Stimulated activated CD4-positive, alpha-beta T cell treated with anti-CD3 and anti-CD28 coated beads, TNF-alpha, amount 100 ng/mL, for 24 hours (primary cell): Measurements from ENCODE around the gene PHOX2A.
A peak's percentile ranks its signal among the peaks of the same experiment; 100 is the strongest.

Source experiments
- DNase-seq, 3 experiments: peaks; one replicate each; pipeline ENCODE4 v3.0.0-alpha.2; 2020; ENCODE audit warnings: low read depth in 3 of 3

Gene PHOX2A

GRCh38 chr11:72233773-72234513 is 10.0 kb downstream of the PHOX2A start:
- no peak for DNase-seq

DNA sequence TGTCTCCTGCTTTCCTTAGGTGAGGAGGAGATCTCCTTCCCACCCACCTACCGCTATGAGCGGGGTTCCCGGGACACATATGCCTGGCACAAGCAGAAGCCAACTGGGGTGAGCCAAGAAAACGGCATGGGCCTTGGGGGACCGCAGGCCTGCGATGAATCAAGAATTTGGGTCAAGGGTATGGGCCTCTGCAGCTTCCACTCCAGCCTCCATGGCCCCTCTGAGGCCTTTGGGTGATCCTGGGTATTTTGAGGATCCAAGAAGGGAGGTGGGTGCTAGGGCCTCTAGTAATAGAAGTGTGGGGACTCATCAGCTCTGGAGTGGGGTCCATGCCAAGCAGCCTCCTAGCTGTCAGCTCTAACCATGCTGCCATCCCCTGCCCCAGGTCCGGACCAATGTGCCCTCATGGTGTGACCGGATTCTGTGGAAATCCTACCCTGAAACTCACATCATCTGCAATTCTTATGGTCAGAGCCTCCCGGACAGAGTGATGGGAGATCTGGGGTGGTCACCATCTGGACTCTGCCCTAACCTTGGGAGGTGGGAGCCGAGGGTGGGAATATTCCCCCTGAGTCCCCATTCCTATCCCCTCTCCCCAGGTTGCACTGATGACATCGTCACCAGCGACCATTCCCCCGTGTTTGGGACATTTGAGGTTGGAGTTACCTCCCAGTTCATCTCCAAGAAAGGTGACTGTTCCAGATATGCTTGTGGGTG is 10.8 kb downstream of the PHOX2A start:
- no peak for DNase-seq

GRCh38 chr11:72232260-72233055 is 11.5 kb downstream of the PHOX2A start:
- no peak for DNase-seq

DNA sequence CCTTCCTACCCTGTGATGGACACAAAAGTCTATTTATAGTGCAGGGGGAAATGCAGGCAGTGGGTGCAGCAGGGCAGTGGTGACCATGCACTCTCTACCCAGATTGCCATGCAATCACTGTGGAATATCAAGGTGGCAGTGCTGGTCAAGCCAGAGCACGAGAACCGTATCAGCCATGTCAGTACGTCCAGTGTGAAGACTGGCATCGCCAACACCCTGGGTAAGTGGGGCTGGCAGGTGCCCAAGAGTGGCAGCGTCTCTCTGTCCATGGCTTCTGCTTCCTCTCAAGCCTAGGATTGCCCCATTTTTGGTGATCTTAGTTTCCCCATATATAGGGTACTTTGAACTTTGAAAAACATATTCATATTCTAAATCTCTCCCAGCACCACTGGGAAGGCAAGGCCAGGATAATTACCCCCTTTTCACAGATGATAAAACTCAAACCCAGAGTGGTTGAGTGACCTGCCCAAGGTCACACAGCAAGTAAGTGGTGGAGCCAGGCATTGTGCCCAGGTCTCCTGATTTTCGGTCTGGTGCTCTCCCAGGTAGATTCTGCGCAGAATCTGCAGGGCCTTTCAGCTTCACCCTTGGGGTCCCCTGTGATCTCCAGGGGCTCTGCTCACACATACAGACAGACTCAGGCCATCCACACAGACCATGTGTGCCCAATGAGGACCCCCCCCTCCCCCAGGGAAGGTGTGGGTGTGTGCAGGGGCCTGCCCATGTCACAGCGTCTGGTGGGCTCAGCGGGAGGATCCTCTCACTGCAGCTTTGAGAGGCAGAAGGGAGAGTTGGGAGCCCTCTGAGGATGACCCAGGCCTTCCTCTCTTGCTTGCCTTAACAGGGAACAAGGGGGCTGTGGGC is 12.3 kb downstream of the PHOX2A start:
- no peak for DNase-seq

GRCh38 chr11:72230764-72231365 is 13.1 kb downstream of the PHOX2A start:
- DNase-seq = no peak

DNA sequence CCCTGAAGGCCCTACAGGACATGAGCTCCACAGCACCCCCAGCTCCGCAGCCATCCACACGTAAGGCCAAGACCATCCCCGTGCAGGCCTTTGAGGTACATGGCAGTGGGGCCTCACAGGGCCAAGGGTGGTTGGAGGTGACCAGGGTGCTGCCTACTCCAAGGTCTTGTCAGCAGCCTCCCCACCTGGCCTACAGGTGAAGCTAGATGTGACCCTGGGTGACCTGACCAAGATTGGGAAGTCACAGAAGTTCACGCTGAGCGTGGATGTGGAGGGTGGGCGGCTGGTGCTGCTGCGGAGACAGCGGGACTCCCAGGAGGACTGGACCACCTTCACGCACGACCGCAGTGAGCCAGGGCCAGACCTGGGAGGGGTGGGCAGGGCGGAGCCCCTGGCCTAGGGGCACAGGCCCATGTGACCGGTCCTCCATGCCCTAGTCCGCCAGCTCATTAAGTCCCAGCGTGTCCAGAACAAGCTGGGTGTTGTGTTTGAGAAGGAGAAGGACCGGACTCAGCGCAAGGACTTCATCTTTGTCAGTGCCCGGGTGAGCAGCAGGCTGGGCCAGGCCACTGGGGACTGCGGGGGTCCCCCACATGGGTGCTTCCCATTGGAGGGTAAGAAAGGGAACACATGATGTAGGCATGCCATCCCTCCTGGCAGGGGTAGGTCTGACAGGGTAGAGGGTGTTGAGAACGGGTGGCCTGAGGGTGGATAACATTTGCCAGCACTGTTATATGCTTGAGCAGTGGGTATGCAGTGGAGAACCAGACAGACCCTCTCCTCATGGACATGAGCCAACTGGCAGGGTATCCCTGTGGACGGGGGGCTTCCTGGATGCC is 13.8 kb downstream of the PHOX2A start:
- DNase-seq = no peak

DNA sequence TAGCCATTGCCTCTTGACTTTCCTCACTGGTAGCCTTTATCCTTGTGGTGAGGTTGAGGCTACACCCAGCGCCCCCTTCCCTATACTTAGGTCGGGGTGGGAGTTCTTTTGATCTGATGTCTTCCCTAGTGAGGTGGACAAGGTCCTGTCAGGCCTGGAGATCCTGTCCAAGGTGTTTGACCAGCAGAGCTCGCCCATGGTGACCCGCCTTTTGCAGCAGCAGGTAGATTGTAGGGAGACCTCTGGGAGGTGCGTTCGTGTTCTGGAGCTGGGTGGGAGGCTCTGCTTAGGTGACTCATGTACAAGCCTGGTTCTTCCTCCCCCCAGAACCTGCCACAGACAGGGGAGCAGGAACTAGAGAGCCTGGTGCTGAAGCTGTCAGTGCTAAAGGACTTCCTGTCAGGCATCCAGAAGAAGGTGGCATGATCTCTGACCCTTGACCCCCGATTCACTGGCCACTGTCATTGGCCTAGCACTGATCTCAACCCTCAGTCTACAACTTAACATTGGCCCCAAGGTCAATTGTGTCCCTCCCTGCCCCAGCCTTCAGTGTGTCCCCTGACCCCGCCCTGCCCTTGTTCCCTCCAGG is 14.5 kb downstream of the PHOX2A start:
- DNase-seq = no peak

GRCh38 chr11:72228844-72229231 is 15.1 kb downstream of the PHOX2A start:
- DNase-seq = no peak

- DNase-seq = no peak
Measured at GRCh38 chr11:72228229-72228843, 15.6 kb downstream of the PHOX2A start.

DNA sequence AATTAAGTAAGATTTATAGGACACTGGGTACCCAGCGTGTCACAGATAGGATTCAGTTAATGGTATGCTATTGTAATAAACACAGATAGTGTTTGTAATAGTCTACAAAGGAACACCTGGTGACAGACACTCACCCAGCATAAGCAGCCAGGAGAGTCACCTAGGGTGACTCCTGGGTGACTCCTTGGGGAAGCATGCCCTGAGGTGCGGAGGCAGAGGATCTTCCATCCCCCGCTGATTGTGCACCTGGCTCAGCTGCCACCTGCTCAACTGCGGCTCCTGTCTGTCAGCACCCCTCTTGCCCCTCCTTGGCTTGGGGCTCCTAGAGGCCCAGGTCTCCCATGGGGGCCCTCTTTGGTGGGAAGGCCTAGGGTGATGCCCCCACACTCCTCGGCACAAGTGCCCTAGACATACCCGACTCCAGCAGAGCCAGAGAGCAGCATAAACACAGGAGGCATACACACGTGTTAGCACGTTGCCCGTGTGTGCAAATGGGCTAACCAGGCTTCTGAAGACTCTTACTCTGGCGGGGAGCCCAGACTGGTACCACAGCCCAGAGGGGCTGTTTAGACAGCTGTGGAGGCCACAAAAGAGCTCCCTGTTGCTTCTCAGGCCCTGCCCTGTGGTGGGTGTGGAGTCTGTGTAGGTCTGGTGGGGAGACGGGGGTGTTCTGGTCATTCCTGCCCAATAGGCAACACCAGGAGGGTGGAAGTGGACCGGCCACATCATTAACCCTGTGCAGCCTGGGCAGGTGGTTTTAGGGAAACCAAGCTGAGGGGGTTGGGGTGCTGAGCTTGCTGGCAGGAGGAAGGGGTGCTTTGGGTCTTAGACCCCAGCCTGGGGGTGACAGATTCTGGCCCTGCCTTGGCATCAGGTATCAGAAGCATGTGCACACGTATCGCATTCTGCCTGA is 16.4 kb downstream of the PHOX2A start:
- no peak for DNase-seq

DNA sequence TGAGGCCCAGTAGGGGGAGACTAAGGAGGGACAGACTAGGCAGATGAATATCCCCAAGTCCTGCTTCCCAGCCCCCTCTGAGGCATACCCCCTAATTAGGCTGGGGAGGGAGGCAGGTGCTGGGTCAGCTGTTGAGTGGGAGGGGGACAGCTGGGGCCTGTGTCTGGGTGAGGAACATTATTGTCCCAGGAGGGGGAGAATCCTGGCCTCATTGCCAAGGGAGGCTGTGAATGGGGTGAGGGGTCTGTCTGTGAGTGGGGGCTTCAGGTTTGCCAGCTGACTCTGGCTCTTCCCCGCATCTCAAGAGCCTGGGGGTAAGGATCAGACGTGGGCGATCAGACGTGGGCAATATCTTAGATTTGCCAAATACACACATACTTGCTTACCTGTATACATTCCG is 17.3 kb downstream of the PHOX2A start:
- no peak for DNase-seq

DNA sequence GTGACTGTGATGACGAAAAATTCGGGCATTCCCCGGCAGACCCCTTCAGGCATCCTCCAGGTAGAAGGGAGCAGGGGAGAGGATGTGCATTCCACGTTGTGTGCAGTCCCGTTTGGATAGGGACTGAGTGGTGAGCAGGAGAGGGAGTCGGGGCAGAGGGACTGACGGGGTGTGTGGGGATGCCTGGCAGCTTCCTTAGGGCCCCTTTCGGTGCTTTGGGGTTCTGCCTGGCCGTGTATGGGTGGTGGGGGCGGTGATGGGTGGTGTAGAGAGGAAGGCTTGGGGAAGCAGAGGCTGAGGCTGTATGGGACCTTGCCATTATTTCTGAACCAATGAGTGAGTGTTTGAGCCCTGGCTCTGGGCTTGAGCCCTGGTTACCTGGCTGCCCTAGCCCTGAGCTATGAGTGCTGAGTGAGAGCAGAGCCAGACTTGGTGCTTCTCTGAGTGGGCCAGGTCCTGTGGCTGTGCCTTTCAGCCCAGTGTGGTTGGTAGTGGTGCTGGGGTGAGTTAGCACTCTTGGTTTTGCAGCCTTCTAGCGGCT is 18.5 kb downstream of the PHOX2A start:
- DNase-seq = no peak

- DNase-seq = no peak
Measured at GRCh38 chr11:72224564-72225410, 19.2 kb downstream of the PHOX2A start, which contains the start of gene INPPL1. INPPL1 (plus strand) TSS chr11:72224767; CDS start chr11:72224985, 218 bp downstream.

DNA sequence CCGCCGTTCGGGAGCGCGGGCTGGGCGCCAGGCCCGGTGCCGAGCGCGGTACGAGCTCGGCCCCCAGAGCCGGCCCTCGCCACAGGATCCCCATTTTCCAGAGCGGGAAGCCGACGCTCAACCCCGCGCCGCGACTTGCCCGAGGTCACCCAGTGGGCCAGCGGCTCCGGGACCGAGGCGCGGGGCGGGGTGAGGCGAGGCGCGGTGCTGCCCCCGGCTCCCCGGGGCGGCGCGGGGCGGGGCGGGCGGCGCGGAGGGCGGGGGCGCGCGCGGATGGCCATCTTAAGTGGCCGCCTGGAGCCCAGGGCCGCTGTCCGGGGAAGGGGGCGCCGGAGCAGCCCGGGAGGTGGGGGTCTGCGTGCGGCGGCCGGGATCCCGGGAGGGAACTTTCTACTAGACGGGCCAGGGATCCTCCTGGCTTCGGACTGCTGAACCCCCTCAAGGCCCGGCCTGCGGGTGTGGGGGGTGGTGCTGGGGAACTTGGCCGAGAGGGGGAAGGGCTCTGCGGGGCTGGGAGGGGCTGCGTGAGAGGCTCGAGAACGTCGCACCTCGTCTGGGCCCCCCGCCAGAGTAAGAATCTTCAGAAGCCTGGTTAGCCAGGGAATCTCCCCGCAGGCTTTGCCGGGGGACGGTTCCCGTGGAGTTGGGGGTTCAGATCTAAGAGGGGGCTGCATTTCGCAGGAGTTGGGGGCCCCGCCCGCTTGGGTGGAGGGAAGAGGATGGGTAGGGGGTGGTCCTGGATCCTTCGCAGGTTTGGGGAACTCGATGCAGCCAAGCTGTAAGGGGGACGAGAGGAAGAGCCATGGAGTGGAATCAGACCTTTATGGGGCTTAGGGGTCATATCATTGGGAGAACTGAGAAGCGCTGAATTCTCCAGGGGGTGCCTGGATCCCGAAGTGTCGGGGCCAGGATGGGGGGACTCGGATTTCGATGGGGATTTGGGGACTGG is 20.1 kb downstream of the PHOX2A start:
- peak in 1 of 3 experiments; percentile 58 for DNase-seq

- DNase-seq = peak; percentile 86 to 94 (median 88)
Measured at GRCh38 chr11:72222907-72223614, 20.9 kb downstream of the PHOX2A start.
